ENCODE data around the gene LRFN2.

Gene LRFN2

DNA sequence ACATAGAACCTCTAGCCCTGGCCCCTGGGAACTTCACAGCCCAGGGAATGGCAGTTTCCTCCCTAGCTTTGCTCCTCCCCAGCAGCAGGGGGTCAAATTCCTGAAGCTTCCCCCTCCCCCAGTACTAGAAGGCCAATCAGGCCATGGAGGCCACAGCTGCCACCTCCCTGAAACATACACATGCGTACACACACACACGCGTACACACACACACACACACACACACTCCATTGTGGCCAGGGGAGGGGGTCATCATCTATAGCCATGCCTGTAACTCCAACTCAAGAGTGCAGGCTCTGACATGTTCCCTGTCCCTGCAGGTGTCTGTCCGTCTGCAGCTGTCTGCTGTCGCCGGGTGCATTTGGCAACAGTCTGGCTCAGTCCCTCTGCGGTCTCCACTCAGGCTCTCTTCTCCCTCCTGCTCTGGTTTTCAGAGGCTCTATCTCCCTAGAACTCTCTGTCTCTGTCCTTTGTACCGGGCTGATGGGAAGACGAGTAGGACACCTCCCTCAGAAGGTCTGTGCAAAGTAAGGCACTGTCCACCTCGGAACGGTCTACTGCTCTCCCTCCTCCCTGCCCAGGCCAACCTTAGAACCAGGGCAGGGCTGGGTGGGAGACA, 1.4 kb downstream of the LRFN2 start:
- no peak for DNase-seq

DNA sequence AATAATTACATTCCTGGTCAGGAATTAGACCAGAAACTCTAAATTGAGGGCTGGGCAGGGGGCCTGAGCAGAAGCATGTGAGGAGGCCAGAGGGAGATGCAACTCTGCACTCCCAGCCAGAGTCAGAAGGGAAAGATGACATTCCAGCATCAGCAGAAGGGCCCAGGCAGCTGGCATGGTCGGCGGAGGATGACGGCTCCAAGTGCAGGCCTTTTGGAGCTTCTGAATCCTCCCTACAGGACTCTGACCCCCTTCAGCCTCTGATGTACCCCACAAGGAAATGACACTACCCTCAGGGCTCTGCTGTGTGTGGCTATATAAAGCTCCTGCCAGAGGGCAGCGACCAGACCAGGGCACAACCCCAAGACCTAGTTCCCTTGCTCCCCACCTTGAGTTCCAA, 1.9 kb downstream of the LRFN2 start:
- no peak for DNase-seq

DNA sequence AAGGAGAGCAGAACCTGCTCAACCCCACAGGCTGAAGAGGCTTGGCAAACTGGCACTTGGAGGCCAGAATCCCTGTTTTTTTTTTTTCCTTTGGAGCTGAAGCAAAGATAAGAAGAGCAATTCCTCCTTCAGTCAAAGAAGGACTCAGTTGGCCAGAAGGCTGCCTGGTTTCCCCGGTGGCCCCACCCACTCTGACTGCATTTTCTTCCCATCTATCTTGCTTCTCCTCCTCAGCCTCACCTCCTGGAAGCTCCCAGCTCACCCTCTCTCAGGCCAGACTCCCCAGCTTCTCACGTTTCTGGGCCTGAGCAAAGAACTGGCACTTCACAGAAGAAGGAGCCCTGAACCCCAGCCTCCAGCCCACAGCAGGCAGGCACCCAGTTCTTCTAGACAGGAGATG, 2.4 kb downstream of the LRFN2 start:
- DNase-seq, result no peak

DNA sequence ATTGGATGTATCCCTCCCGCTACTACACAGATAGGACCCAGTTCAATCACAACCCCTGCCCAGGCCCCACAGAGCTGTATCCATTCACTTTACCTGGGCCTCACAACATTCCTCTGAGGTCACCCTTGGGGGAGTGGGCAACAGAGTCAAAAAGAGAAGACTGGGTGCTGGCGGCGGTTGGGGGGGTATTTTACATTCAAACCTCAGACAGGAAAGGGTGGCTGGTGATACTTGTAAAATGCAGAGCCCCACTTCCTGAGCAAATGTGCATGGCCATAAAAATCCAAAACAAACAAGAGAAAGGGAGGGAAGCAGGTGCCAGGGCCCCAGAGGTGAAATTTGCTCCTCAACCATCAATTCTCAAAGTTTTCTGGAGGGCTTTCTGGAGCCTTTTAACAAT, 3.5 kb downstream of the LRFN2 start:
- DNase-seq, result no peak

DNA sequence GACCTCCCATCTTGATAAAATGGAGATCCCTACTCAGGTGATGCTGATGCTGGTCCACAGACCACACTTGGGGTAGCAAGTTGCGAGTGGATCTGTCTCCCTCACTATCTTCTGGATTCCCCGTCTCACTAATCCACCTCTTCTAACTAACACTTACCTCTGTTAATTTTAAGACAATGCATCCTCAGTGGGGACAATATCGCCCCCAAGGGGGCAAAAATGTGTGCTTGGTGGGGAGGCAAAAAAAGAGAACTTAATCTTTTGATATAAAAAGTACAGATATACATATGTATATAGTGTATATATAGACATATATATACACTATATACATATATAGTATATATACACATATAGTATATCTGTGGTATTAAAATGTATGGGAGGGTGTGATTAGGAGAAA, 4.3 kb downstream of the LRFN2 start:
- DNase-seq, result no peak

DNA sequence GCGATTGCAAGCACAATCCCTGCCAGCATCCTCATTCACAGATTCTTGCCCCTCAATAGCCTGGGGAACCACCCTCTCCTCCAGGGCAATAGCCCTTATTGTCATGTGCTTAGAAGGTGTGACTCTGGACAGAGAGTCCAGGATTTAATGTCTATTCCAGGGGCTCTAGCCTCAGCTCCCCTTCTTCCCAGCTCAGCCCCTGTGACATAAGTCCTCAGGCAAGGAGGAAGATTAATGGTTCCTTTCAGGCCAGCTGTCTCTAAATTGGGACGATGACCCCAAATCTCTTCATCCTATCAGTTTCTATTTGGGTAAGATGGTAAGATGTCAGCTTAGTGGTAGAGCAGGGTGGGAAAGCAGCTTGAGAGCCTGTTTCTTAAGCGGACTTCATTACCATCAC, 8.1 kb downstream of the LRFN2 start:
- DNase-seq, result no peak

DNA sequence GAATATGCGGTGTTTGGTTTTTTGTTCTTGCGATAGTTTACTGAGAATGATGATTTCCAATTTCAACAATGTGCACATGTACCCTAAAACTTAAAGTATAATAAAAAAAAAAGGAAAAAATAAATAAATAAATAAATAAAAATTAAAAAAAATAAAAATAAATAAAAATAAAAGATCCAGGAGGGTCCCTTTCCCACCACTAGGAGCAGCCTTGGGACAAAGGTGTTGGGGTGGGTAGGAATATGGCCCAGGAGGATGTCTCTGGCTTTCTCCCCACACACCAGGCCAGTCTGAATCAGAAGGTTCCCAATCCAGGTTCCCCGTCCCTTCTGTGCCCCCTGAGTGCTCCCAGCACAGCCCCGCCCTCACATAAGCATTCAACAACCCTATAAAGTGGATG, 9.5 kb downstream of the LRFN2 start:
- DNase-seq, result no peak

DNA sequence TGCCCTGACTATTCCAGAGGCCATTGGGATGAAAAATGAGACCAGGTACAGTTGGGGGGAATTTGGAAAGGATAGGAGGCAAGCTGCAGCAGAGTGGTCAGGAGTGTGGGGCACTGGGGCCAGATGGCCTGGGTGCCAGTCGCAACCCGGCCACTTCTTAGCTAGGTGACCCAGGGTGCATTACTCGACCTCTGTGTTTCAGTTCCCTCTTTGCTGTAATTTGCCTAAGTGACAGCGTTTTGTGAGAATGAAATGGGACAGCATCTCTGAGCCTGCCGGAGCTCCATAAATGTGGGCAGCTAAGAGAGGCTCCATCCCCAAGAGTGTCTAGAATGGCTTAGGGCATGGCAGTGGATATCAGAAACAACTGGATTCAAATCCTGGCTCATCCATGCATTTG, 13.9 kb downstream of the LRFN2 start:
- no peak for DNase-seq

DNA sequence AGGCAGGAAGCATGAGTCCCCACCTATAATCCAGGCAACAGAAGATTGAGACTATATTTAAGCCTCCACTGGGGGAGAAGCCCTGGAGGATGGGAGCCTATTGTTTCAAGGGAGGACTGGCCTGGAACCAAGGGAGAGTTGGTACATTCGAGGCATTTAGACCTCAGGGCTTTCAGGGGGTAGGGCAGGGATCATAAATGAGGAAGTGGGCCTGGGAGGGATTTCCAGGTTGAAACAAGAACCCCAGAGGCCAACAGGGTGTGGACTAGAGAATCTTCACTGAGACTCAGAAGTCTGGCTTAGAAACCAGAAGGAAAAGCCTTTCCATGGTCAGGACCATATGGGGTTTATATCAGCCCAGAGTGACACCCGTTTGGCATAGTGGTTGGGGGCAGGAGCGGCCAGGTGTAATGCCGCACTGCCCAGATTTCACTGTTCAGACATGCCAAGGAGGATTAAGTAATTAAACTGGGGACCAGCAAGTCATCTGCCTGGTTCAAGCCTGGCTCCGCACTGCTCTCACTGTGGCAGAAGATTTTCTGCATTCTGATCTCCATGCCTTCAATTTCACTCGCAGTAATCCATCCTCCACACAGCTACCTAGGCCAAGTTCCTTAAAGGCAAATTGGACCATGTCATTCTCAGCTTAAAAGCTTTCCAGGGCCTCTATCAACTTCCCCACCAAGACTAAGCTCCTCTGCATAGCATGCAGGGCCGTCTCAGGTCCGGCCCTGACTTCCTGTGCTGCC, 17.8 kb downstream of the LRFN2 start:
- no peak for DNase-seq

DNA sequence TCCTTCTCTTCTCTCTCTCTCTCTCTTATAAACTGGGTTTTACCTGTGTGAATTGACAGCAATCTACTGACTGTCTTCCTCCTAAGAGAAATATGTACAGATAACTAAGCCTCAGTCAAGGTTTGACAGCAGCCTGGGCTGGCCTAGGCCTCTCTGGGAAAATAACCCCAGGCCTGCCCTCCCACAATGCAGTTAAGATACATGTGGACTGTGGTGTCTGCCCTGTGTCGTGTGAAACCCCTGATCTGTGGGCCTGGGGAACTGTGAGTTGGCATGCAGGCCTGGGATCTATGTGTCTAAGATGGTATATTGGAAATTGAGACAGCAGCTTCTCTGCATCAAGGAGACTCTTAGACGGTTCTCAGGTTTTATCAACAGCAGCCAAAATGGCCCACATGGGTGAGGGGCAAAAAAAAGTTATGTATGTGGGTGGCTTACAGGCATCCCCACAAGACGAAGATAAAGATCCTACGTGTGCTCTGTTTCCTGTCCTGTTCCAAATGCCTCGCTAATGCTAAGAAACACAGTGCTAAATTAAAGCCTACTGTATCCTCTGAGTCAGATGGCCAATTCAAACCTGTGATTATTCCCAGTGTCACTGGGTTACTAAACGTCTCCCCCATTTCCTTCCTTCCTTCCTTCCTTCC, 19.0 kb downstream of the LRFN2 start:
- no peak for DNase-seq

DNA sequence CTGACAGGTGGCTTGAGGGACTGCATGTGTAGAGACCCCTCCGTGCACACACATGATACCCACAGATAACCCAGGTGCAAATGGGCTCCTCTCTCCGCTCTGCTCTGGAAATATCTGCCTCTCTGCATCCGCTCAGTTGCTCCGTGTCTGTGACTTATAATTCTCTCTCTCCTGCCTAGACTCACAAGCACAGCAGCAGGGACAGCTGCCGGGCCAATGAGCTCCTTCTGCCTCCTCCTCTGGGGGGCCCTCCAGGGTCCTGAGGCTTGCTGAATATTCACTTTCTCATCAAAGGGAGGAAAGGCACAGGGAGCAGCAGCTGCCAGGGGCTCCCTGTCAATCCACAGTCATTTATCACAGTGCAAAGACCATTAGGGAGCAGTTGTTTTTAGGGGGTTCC, 24.1 kb downstream of the LRFN2 start:
- DNase-seq, result no peak

DNA sequence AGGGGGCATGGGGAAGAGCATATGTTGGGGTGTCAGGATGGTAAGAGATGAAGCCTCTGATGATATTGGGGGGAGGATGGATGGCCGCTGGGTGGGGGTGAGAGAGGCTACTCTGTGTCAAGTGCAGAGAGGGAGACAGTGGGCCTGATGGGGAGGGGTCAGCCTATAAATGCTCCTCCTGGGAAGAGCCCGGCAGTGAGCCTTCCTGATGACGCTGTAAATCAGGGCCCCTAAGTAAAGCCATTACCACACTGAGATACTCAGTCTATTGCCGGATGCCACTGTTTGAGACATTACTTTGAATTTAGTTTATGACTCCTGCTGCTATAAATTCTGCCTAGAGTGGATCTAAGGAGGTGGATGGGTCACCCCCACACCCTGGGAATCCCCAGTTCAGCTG, 28.1 kb downstream of the LRFN2 start:
- no peak for DNase-seq

DNA sequence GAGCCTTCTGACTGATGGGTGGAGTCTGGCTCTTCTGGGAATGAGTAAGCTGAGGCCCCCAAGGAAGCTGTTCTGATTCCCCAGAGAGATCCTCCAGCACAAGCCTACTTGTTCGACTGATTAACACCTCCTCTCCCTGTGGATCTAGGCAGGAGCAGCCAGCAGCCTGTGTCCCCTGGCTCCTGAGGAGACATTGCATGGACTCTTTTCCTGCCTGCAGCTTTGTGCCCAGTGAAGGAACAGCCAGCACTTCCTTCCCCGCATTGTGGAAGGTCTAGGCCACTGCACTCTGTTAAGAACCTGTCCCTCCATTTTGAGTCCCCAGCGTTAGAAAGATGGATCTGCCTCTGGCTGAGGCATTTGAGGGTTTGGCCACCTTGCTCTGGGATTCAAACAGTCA, 29.1 kb downstream of the LRFN2 start:
- DNase-seq, result no peak

DNA sequence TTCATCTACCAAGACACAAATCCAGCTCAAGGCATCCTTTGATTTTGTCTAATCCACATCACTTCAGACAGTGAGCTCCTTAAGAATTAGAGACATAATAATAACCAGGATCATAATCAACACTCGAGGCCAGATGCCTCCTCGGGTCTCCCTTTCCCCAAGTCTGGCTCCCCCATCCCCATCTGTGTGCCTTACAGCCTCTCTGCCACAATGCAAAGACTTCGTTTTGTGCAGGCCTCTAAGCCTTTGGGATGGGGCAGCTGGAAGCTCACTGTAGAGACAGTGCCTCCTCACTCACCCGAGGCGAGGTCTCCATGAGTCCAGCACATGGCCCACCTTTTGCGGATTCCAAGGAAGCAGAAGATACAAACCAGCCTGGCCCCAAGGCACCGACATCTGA, 30.3 kb downstream of the LRFN2 start:
- DNase-seq, result no peak

DNA sequence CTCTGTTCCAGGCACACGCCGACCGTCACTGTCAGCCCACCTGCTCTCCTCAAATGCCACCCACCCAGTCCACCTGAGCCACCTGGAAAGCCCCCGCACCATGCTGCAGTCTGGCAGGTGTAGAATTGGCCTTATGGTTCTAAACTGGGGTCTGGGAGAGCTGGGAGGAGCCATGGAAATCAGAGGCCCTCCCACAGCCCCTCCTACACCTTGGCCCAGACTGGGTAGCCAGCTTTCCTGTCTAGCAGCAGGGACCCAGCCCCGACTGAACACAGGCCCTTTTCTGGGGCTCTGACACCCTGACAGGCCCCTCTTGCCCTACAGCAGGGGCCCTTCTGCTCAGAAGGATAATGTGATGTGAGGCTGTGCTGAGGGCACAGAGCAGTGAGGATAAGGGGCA, 31.1 kb downstream of the LRFN2 start:
- no peak for DNase-seq

DNA sequence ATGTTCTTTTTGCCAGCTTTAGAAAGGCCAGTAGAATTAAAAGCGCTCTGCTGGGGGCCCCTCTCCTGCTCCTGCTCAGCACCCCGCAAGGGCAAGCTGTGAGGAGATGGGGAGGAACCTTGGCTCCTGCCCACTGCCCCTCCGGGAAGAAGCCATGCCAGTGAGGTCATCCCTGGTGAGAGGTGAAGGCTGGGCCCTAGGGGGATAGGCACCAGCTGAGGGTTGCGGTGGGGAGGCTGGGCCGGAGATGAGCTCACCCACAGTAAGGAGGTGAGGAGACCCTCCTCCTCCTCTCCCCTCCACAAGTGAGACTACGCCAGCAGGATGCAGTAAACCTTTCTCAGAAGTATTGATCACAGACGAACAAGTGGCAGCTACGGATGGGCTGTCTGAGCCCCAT, 32.1 kb downstream of the LRFN2 start:
- DNase-seq, result no peak

DNA sequence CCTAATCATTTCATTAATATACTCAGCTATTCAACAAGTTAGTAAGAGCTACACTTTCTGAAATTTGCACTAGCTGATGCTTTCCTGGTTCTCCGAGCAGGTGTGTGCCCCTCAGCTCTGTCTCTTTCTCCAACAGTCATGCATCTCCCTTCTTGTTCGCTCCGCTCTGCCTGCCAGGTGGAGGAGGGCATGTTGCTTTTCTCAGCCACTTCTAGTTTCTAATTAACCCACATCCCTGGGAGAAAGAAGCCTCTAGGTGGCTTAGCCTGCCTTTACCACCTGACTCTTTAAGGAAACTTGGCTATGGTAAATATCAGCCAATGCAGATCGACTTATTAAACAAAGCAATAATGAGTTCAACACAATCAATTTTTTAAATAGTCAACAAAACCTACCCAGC, 34.2 kb downstream of the LRFN2 start:
- no peak for DNase-seq

DNA sequence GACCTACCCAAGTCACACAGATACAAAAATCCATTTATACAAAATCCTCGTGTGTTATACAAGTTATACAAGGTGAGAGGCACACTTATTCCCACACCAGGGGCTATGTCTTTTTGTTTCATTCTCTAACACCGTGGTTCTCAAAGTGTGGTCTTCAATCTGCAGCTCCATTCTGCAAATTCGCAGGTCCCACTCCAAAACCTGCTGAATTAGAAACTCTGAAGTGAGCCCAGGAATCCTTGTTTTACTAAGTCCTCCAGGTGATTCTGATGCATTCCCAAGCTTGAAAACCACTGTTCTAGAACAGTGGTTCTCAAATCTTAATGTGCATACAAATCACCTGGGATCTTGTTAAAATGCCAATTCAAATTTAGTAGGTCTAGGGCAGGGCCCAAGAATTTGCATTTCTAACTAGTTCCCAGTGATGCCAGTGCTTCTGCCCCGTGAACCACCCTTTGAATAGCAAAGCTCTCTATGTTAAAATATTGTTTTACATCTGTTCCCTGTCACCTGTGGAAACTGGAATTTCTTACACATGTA, 35.1 kb downstream of the LRFN2 start:
- no peak for DNase-seq

DNA sequence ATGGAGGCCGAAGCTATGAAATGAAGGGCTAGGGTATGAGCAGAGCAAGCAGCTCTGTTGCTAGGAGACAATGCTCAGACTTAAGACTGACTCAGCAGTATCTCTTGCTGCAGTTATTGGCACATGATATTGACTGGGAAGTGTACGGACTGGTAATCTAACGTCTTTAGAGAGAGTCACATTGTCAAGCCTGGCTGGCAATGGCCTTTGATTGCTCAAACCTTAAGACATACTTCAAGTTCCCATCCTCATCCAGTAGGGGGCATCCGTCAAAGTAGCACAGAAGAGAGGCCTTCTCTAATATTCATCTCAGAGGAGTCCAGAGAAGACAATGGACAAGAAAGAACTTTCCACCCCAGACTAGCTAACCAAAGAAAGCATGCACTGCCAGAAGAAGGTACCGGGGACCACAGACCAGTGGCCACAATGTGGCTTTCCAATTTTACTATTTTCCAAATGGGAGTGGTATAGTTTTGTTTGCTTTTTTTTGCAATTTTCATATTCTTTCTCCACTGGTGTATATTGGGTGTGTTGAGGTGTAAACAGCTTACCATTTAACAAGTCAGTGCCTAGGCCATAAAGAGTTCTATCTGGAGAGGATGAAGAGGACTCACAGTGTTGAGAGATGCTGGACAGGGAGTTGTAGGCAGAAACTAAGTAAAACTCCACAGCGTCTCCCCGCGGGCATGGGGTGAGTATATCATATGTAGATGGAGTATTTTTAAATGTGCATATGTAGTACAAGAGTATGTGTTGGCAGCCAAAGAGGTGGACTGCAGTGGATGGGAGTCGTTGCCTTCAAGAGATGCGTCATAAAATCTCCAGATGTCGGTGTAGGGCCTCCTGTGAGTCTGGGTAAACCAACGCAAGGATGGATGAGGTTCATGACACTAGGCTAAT, 36.7 kb downstream of the LRFN2 start:
- no peak for DNase-seq

DNA sequence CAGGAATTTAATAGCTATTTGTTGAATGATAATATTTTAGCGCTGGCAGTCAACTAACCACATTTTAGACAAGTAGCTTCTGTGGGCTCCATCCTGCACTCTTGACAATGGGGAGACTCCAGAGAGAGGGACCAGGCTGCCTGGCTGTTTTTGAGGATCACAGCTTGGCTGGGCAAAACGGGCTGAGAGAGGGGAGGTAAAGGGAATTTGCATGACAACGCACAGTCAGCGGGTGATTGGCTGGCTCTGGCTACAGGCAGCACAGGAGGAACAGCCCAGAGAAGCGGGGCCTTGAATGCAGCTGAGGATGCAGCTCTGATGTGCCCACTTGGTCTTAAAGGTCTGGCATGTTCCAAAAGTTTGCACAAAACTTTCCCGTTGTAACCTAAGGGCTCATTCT, 41.2 kb downstream of the LRFN2 start:
- DNase-seq, result no peak

DNA sequence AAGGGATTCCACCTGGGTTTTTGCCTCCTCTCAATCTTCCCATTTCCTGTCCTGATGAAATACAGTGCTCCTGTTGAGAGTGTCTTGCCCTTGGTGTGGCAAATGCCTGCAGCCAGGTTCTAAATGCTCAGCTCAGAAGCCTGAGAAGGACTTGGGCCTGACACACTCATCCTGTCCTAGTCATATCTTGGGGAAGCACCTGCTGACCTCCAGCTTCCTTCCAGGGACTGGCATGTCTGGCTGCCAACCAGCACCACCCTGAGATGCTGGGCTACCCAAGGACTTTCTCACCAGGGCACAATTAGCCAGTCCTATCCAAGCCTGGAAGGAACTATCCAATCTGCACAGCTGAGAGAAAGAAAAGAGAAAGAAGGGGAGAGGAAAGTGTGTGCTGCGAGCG, 43.4 kb downstream of the LRFN2 start:
- no peak for DNase-seq

DNA sequence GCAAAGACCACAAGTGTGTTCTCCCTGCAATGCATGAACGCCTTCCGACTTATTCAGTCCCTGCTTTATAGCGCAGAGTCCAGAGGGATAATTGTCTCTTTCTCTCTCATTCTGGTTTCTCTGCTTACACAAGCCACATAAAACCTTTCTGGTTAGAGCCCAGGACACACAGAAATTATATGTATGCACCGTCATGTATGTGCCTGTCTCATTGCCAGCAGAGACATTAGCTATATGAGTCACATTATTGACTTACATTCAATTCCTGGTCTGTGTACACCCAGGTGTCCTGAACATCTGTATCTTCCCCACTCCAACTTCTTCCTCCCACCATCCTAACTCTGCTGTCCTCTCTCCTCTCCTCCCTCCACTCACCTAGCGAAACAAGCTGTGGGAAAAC, 44.0 kb downstream of the LRFN2 start:
- DNase-seq, result no peak

DNA sequence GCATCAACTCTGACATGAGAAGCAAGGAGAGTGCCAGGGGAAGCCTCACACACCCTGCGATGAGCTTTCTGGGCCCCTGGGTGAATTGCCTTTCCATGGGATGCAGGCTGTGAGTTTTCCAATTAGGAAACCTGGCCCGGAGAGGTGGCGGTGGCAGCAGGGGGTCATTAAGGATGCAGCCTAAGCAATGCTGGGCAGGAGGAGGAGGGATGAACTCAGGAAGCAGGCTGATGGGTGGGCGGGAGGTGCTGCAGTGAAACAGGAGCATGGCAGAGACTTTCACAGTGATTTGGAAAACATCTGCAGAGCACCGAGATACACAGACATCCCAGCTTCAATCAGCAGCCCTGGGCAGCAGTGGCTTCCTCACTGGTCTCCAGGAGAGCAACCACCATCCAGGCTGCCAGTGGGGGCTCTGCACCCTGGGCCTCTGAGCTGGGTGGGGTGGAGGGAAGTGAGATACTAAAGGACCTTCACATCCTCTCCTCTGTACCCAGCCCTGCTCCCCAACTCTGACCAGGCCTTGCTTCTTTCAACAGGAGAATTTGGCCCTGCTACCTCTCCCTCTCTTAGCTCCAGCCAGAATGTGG, 44.9 kb downstream of the LRFN2 start:
- no peak for DNase-seq

Data from NCI-H2107 (cell line).